GM12878 (cell line): ENCODE measurements around the gene TP53RK.

Experiments used
- CTCF ChIP-seq, 3 experiments: IDR thresholded peaks in 2 of 3; conservative IDR thresholded peaks in 1 of 3; 2 replicates each; pipeline ENCODE4 v1.5.1; 2011; ENCODE audit warnings: low read depth in 3 of 3, low read length in 3 of 3, mild to moderate bottlenecking in 3 of 3, control low read depth in 2 of 3, moderate library complexity in 2 of 3, inconsistent platforms in 1 of 3, mixed read lengths in 1 of 3; ENCODE audit not compliant: control insufficient read depth in 2 of 3, insufficient read depth in 1 of 3; ENCODE audit errors: extremely low read depth in 1 of 3
- POLR2AphosphoS5 ChIP-seq: IDR thresholded peaks from 2 replicates; pipeline ENCODE4 v1.6.1; 2011; ENCODE audit warnings: mild to moderate bottlenecking, low read length, inconsistent platforms
- SREBF2 ChIP-seq: IDR thresholded peaks from 2 replicates; pipeline ENCODE4 v1.6.1; 2012; ENCODE audit warnings: mild to moderate bottlenecking, low read length
- TARDBP ChIP-seq: IDR thresholded peaks from 2 replicates; pipeline ENCODE4 v1.6.1; 2016; ENCODE audit warnings: borderline replicate concordance

- TF ChIP-seq CTCF (IDR thresholded peaks at IDR 0.05 in 2 of 3, conservative IDR thresholded peaks at IDR 0.05 in 1 of 3; ENCODE audit: control insufficient read depth in 2 of 3, extremely low read depth in 1 of 3, insufficient read depth in 1 of 3, low read depth in 3 of 3, low read length in 3 of 3): no peak
- no peak for TF ChIP-seq SREBF2
- TF ChIP-seq TARDBP: no peak
- no peak for TF ChIP-seq POLR2AphosphoS5
These were observed 39.2 kb downstream of the TP53RK start for GRCh38 chr20:46649965-46650542.
